Mucosa of rectum (tissue), 2 donors: ENCODE measurements around the gene RS1.
A peak's percentile ranks its signal among the peaks of the same experiment; 100 is the strongest.

Experiments
- H3K27ac ChIP-seq, 2 donors: one replicate each; pipeline ENCODE4 v1.7.0; 2013; ENCODE audit warnings: inconsistent platforms in 2 of 2, low read depth in 2 of 2, low read length in 2 of 2
- H3K27me3 ChIP-seq, 2 donors: one replicate each; pipeline ENCODE4 v1.7.0; 2013; ENCODE audit warnings: low read length in 2 of 2; ENCODE audit not compliant: control insufficient read depth in 2 of 2, insufficient read depth in 2 of 2
- H3K36me3 ChIP-seq, 2 donors: one replicate each; pipeline ENCODE4 v1.7.0; 2013; ENCODE audit warnings: low read length in 2 of 2; ENCODE audit not compliant: control insufficient read depth in 2 of 2, insufficient read depth in 2 of 2
- H3K4me1 ChIP-seq, 2 donors: one replicate each; pipeline ENCODE4 v1.7.0; 2013; ENCODE audit warnings: low read length in 2 of 2, mild to moderate bottlenecking in 1 of 2; ENCODE audit not compliant: control insufficient read depth in 2 of 2, insufficient read depth in 2 of 2
- H3K4me3 ChIP-seq, 2 donors: one replicate each; pipeline ENCODE4 v1.7.0; 2013; ENCODE audit warnings: low read length in 2 of 2
- H3K9ac ChIP-seq, 2 donors: one replicate each; pipeline ENCODE4 v1.7.0; 2013; ENCODE audit warnings: low read length in 2 of 2, low read depth in 1 of 2, mild to moderate bottlenecking in 1 of 2
- H3K9me3 ChIP-seq, 2 donors: one replicate each; pipeline ENCODE4 v1.7.0; 2013; ENCODE audit warnings: low read length in 2 of 2; ENCODE audit not compliant: control insufficient read depth in 2 of 2
- donor health status: healthy.
- donor health status: Normal muscosa, but diverticular disease.

Gene RS1

DNA sequence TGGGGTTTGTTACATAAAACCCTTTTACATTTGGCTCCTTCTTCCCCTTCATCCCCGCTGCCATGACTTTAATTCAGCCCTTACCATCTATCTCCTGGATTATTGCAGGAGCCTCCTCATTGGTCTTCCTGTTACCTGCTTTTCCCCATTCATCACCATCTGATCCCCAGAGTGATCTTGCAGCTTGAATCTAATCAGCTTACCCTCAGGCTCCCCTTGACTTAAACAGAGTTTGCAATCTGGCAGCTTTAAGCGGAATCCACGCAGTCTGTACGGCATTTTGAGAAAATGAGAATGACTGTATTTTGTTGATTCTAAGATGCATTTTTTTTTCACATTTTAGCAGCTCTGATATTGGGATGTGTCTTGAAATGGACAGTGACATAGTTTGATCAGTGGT is 20.6 kb upstream of the RS1 start:
- H3K27ac ChIP-seq: no peak overlapping the region
- H3K27me3 ChIP-seq: no peaks in the 10 kb centered on the region
- no peaks in the 10 kb centered on the region for H3K36me3 ChIP-seq
- H3K4me1 ChIP-seq: no peaks in the 10 kb centered on the region
- H3K9ac ChIP-seq: no peak overlapping the region
- no peaks in the 10 kb centered on the region for H3K9me3 ChIP-seq
- H3K4me3 ChIP-seq: no peak overlapping the region

DNA sequence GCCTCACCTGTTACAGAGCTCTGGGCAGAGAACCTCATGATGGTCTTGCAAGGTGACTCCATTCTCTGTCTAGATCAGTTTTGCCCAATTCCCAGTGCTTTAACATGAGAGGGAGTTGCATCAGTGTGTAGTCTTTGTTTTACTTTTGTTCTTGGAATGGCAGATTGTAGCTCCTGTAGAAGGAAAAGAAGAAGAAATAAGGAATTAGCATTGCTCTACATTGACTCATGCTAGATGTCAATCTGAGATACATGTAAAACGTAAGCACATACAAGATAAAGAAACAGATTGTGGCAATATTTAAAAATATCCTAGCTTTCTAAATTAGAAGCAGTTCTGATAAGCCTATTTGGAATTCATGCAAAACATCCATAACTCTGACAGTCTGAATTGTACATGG is 19.5 kb upstream of the RS1 start:
- no peak overlapping the region for H3K27ac ChIP-seq
- H3K9ac ChIP-seq: no peak overlapping the region
- no peaks in the 10 kb centered on the region for H3K9me3 ChIP-seq
- peaks cover under 1 to 3% of the 10 kb centered on the region in 2 donors for H3K27me3 ChIP-seq
- no peaks in the 10 kb centered on the region for H3K4me1 ChIP-seq
- no peaks in the 10 kb centered on the region for H3K36me3 ChIP-seq
- no peak overlapping the region for H3K4me3 ChIP-seq

DNA sequence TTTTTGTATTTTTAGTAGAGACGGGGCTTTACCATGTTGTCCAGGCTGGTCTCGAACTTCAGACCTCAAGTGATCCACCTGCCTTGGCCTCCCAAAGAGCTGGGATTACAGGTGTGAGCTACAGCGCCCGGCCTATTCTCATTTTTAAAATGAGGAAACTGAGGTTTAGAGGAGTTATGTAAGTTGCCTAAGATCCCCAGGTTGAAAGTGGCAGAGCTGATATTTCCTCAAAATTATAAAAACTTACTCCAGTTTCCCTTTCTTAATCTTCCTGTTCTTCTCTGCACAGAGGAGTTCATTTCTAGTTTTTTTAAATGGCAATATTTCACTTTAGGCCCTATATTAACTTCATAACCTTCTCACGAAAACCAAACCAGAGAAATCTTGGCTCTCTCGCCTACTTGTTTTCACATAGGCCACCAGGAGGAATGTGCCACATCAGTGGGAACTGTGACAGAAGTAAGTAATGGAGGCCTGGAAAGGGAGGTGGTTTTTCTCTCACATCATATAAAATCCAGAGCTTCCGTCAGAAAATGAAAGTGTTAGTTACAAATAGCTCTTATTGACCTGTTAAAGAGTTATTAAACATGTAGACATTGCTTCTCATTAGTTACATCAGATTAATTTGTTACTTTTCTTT is 16.1 kb upstream of the RS1 start:
- Histone ChIP-seq H3K9me3 (no peaks in the 10 kb centered on the region), H3K9ac (no peak overlapping the region), H3K4me1 (no peaks in the 10 kb centered on the region), H3K27ac (no peak overlapping the region), H3K36me3 (no peaks in the 10 kb centered on the region), H3K4me3 (no peak overlapping the region), H3K27me3 (peaks cover 2 to 3% of the 10 kb centered on the region in 2 donors)

GRCh38 chrX:18682979-18683387 is 11.1 kb upstream of the RS1 start:
- Histone ChIP-seq H3K27me3 (peaks cover 2 to 3% of the 10 kb centered on the region in 2 donors), H3K9ac (no peak overlapping the region), H3K9me3 (no peaks in the 10 kb centered on the region), H3K4me3 (no peak overlapping the region), H3K27ac (no peak overlapping the region), H3K4me1 (no peaks in the 10 kb centered on the region), H3K36me3 (no peaks in the 10 kb centered on the region)

GRCh38 chrX:18681996-18682395 is 10.1 kb upstream of the RS1 start:
- Histone ChIP-seq H3K27me3 (peaks cover 2 to 3% of the 10 kb centered on the region in 2 donors), H3K9ac (no peak overlapping the region), H3K4me3 (no peak overlapping the region), H3K4me1 (no peaks in the 10 kb centered on the region), H3K36me3 (no peaks in the 10 kb centered on the region), H3K27ac (no peak overlapping the region), H3K9me3 (no peaks in the 10 kb centered on the region)

- Histone ChIP-seq H3K27me3 (no peaks in the 10 kb centered on the region), H3K36me3 (no peaks in the 10 kb centered on the region), H3K27ac (no peak overlapping the region), H3K4me3 (no peak overlapping the region), H3K9me3 (no peaks in the 10 kb centered on the region), H3K4me1 (peaks cover 0 to 2% of the 10 kb centered on the region in 2 donors), H3K9ac (no peak overlapping the region)
Measured at GRCh38 chrX:18677161-18677869, 5.4 kb upstream of the RS1 start.

GRCh38 chrX:18676470-18676869 is 4.6 kb upstream of the RS1 start:
- Histone ChIP-seq H3K4me1 (peaks cover 0 to 2% of the 10 kb centered on the region in 2 donors), H3K27me3 (no peaks in the 10 kb centered on the region), H3K4me3 (no peak overlapping the region), H3K36me3 (no peaks in the 10 kb centered on the region), H3K9me3 (no peaks in the 10 kb centered on the region), H3K9ac (no peak overlapping the region), H3K27ac (no peak overlapping the region)

DNA sequence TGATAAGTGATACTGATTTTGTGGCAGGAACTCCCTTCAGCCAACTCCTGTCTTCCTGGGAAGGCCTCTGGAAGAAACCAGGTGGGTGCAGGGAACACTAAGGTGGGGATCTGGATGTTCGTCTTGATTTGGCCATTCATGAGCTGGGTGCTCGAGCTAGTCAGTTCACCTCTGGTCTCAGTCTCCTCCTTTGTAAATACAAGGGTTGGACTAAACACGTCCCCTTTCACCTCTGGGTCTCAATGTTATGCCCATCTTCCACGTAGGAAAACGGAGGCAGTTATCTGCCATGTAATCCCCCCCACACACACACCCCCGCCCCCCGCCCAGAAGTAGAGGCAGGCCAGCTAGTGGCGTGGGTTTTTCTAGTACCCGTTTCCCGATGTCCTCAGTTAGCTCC is 4.1 kb upstream of the RS1 start:
- Histone ChIP-seq H3K4me1 (peaks cover 0 to 2% of the 10 kb centered on the region in 2 donors), H3K27me3 (no peaks in the 10 kb centered on the region), H3K9ac (no peak overlapping the region), H3K9me3 (no peaks in the 10 kb centered on the region), H3K4me3 (no peak overlapping the region), H3K27ac (no peak overlapping the region), H3K36me3 (no peaks in the 10 kb centered on the region)

GRCh38 chrX:18674788-18675735 is 3.2 kb upstream of the RS1 start:
- Histone ChIP-seq H3K27me3 (no peaks in the 10 kb centered on the region), H3K4me1 (peaks cover 0 to 2% of the 10 kb centered on the region in 2 donors), H3K9ac (peak overlapping the region; percentile 52 to 78), H3K4me3 (peak overlapping the region; percentile 69 to 74), H3K27ac (peak overlapping the region; percentile 71 to 74), H3K9me3 (no peaks in the 10 kb centered on the region), H3K36me3 (no peaks in the 10 kb centered on the region)

DNA sequence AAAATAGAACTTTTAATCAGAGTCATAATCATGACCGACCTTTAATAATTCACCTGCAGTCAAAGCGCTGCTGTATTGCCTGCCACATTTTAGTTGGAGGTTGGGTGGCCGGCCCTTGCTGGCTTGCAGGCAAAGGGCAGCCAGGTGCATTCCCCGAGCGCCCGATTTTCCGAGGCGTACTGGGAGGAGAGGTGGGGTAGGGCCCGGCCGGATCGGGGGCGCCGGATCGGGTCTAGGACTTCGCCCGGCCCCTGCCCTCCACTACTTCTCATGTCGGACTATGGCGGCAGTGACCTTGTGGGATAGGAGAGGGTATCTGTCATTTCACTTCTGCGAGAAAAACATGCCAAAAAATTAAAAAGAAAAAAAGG is 2.5 kb upstream of the RS1 start:
- Histone ChIP-seq H3K4me1 (peaks cover 0 to 2% of the 10 kb centered on the region in 2 donors), H3K27me3 (no peaks in the 10 kb centered on the region), H3K36me3 (no peaks in the 10 kb centered on the region), H3K4me3 (peak overlapping the region; percentile 62 to 69), H3K9me3 (no peaks in the 10 kb centered on the region), H3K27ac (peak overlapping the region; percentile 43 to 47), H3K9ac (peak overlapping the region; percentile 32 to 69)
